ENCODE measurements around the gene KLHL33. TPM values are rescaled to one million over a fixed set of nuclear protein-coding genes. Genes with fewer than 3 reads are reported as not detected.

The KLHL33 gene
- total and polyA plus RNA-seq, 10 of the 15 experiments (the other 5 are each of a cell fraction or from before 2014, with no cell fraction given) = 0.01 to 0.16 (median 0.04) TPM; not detected in 5

DNA sequence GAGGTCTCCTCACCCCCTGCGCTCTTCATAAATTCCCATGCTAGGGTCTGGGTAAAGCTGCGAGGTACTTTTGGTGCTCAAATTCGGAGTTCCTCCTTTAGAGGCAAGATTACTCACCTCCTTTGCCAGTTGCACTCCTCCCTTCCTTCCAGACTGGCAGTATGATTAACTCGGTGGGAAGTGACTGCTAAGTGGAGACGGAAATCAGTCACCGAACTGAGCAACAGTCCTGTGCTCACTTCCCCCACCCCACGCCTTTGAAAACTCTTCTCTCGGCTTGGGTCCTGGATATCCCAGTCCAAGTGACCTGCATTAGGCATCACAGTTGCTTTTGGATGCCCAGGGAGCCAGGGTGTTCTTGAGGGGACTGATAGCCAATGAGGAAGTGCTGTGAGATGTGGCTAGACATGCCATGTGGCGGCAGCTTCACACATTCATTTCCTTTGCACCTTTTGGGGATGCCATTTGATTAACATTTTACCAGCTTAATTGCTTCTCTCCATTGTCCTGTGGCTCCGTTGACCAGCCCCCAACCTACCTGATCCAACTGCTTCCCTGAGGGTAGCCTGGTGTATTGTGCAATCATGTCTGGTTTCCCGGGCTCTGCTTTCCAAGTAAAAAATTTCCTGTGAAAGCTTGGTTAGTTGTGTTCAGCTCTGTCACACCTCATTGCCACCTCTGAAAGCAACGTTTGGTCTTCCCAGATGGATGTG lies 34.1 kb upstream of the KLHL33 start (continued):
- TF ChIP-seq, protein P1, sequence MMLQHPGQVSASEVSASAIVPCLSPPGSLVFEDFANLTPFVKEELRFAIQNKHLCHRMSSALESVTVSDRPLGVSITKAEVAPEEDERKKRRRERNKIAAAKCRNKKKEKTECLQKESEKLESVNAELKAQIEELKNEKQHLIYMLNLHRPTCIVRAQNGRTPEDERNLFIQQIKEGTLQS (IDR thresholded peaks at IDR 0.05; ENCODE audit: borderline replicate concordance, extremely low read depth, low read depth, low read length) = no peak
- TF ChIP-seq NBN (IDR thresholded peaks at IDR 0.05) (no peak), MYC (IDR thresholded peaks at IDR 0.05; ENCODE audit: insufficient read depth, insufficient read length, insufficient replicate concordance, low read length, severe bottlenecking) (peak; percentile 9), RBBP5 (conservative IDR thresholded peaks at IDR 0.05) (no peak), SMAD1 (IDR thresholded peaks at IDR 0.05; ENCODE audit: low read depth, partially characterized antibody) (no peak), CBX3 (IDR thresholded peaks at IDR 0.05; ENCODE audit: borderline replicate concordance, low read depth) (no peak), EZH2 (IDR thresholded peaks at IDR 0.05; ENCODE audit: borderline replicate concordance, control insufficient read depth, low read depth, low read length) (no peak), GABPA (IDR thresholded peaks at IDR 0.05; ENCODE audit: low read depth) (0 out of 2 replicates have a peak, but pooled peaks have one; percentile 28), IKZF1 (conservative IDR thresholded peaks at IDR 0.05) (peak; percentile 38; the same call in 1 of the 2 replicates), CHD4 (IDR thresholded peaks at IDR 0.05) (no peak), POLR2A (IDR thresholded peaks at IDR 0.05; ENCODE audit: low read depth, low read length) (no peak), RB1 (IDR thresholded peaks at IDR 0.05; ENCODE audit: borderline replicate concordance) (no peak), CBFB (IDR thresholded peaks at IDR 0.05; ENCODE audit: low read depth) (no peak), EED (IDR thresholded peaks at IDR 0.05; ENCODE audit: low read depth) (no peak)
- TF ChIP-seq, protein P2, sequence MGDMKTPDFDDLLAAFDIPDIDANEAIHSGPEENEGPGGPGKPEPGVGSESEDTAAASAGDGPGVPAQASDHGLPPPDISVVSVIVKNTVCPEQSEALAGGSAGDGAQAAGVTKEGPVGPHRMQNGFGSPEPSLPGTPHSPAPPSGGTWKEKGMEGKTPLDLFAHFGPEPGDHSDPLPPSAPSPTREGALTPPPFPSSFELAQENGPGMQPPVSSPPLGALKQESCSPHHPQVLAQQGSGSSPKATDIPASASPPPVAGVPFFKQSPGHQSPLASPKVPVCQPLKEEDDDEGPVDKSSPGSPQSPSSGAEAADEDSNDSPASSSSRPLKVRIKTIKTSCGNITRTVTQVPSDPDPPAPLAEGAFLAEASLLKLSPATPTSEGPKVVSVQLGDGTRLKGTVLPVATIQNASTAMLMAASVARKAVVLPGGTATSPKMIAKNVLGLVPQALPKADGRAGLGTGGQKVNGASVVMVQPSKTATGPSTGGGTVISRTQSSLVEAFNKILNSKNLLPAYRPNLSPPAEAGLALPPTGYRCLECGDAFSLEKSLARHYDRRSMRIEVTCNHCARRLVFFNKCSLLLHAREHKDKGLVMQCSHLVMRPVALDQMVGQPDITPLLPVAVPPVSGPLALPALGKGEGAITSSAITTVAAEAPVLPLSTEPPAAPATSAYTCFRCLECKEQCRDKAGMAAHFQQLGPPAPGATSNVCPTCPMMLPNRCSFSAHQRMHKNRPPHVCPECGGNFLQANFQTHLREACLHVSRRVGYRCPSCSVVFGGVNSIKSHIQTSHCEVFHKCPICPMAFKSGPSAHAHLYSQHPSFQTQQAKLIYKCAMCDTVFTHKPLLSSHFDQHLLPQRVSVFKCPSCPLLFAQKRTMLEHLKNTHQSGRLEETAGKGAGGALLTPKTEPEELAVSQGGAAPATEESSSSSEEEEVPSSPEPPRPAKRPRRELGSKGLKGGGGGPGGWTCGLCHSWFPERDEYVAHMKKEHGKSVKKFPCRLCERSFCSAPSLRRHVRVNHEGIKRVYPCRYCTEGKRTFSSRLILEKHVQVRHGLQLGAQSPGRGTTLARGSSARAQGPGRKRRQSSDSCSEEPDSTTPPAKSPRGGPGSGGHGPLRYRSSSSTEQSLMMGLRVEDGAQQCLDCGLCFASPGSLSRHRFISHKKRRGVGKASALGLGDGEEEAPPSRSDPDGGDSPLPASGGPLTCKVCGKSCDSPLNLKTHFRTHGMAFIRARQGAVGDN (IDR thresholded peaks at IDR 0.05) = peak; percentile 81
- TF ChIP-seq, protein P3, sequence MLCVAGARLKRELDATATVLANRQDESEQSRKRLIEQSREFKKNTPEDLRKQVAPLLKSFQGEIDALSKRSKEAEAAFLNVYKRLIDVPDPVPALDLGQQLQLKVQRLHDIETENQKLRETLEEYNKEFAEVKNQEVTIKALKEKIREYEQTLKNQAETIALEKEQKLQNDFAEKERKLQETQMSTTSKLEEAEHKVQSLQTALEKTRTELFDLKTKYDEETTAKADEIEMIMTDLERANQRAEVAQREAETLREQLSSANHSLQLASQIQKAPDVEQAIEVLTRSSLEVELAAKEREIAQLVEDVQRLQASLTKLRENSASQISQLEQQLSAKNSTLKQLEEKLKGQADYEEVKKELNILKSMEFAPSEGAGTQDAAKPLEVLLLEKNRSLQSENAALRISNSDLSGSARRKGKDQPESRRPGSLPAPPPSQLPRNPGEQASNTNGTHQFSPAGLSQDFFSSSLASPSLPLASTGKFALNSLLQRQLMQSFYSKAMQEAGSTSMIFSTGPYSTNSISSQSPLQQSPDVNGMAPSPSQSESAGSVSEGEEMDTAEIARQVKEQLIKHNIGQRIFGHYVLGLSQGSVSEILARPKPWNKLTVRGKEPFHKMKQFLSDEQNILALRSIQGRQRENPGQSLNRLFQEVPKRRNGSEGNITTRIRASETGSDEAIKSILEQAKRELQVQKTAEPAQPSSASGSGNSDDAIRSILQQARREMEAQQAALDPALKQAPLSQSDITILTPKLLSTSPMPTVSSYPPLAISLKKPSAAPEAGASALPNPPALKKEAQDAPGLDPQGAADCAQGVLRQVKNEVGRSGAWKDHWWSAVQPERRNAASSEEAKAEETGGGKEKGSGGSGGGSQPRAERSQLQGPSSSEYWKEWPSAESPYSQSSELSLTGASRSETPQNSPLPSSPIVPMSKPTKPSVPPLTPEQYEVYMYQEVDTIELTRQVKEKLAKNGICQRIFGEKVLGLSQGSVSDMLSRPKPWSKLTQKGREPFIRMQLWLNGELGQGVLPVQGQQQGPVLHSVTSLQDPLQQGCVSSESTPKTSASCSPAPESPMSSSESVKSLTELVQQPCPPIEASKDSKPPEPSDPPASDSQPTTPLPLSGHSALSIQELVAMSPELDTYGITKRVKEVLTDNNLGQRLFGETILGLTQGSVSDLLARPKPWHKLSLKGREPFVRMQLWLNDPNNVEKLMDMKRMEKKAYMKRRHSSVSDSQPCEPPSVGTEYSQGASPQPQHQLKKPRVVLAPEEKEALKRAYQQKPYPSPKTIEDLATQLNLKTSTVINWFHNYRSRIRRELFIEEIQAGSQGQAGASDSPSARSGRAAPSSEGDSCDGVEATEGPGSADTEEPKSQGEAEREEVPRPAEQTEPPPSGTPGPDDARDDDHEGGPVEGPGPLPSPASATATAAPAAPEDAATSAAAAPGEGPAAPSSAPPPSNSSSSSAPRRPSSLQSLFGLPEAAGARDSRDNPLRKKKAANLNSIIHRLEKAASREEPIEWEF (IDR thresholded peaks at IDR 0.05; ENCODE audit: insufficient replicate concordance, low read depth, low read length) = no peak
- TF ChIP-seq, protein P4, sequence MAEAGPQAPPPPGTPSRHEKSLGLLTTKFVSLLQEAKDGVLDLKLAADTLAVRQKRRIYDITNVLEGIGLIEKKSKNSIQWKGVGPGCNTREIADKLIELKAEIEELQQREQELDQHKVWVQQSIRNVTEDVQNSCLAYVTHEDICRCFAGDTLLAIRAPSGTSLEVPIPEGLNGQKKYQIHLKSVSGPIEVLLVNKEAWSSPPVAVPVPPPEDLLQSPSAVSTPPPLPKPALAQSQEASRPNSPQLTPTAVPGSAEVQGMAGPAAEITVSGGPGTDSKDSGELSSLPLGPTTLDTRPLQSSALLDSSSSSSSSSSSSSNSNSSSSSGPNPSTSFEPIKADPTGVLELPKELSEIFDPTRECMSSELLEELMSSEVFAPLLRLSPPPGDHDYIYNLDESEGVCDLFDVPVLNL (IDR thresholded peaks at IDR 0.05; ENCODE audit: low read depth, low read length) = no peak
- TF ChIP-seq, protein P5, sequence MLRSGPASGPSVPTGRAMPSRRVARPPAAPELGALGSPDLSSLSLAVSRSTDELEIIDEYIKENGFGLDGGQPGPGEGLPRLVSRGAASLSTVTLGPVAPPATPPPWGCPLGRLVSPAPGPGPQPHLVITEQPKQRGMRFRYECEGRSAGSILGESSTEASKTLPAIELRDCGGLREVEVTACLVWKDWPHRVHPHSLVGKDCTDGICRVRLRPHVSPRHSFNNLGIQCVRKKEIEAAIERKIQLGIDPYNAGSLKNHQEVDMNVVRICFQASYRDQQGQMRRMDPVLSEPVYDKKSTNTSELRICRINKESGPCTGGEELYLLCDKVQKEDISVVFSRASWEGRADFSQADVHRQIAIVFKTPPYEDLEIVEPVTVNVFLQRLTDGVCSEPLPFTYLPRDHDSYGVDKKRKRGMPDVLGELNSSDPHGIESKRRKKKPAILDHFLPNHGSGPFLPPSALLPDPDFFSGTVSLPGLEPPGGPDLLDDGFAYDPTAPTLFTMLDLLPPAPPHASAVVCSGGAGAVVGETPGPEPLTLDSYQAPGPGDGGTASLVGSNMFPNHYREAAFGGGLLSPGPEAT (IDR thresholded peaks at IDR 0.05; ENCODE audit: low read depth) = no peak; the same call in 1 of the 2 replicates

Measured in GM12878 (cell line).